ENCODE results near the gene GAS2L2.
"Not testable (repeated sequence)": the region's sequence is repeated elsewhere in the genome, so short reads cannot be mapped to it uniquely, and the experiment has no call there.

Gene GAS2L2

GRCh38 chr17:35726127-35726952 lies 26.7 kb downstream of the GAS2L2 start:
- no peak for DNase-seq

GRCh38 chr17:35725802-35726126 lies 27.3 kb downstream of the GAS2L2 start:
- DNase-seq, result no peak

- no peak for DNase-seq
Measured at GRCh38 chr17:35725058-35725457, 28.0 kb downstream of the GAS2L2 start.

- DNase-seq, result no peak
Measured at GRCh38 chr17:35723735-35724134, 29.3 kb downstream of the GAS2L2 start.

GRCh38 chr17:35717475-35717874 lies 35.6 kb downstream of the GAS2L2 start:
- DNase-seq, result no peak

- no peak for DNase-seq
Measured at GRCh38 chr17:35716897-35717465, 36.1 kb downstream of the GAS2L2 start.

GRCh38 chr17:35716173-35716572 lies 36.9 kb downstream of the GAS2L2 start:
- DNase-seq, result no peak

- DNase-seq, result no peak
Measured at GRCh38 chr17:35715416-35715815, 37.6 kb downstream of the GAS2L2 start.

- DNase-seq, result no peak
Measured at GRCh38 chr17:35714988-35715387, 38.1 kb downstream of the GAS2L2 start.

- no peak for DNase-seq
Measured at GRCh38 chr17:35713069-35713728, 39.8 kb downstream of the GAS2L2 start.

- no peak for DNase-seq
Measured at GRCh38 chr17:35710950-35711349, 42.1 kb downstream of the GAS2L2 start.

- no peak for DNase-seq
Measured at GRCh38 chr17:35709874-35710273, 43.2 kb downstream of the GAS2L2 start.

- DNase-seq, result no peak
Measured at GRCh38 chr17:35708951-35709350, 44.1 kb downstream of the GAS2L2 start.

GRCh38 chr17:35708149-35708548 lies 44.9 kb downstream of the GAS2L2 start:
- no peak for DNase-seq

GRCh38 chr17:35705705-35706104 lies 47.3 kb downstream of the GAS2L2 start:
- no peak for DNase-seq

- no peak for DNase-seq
Measured at GRCh38 chr17:35705230-35705629, 47.8 kb downstream of the GAS2L2 start.

- DNase-seq, result not testable (repeated sequence)
Measured at GRCh38 chr17:35703308-35703707, 49.7 kb downstream of the GAS2L2 start.

- no peak for DNase-seq
Measured at GRCh38 chr17:35701491-35701890, 51.5 kb downstream of the GAS2L2 start.

- no peak for DNase-seq
Measured at GRCh38 chr17:35700150-35700549, 52.9 kb downstream of the GAS2L2 start.

GRCh38 chr17:35698800-35699199 lies 54.2 kb downstream of the GAS2L2 start:
- no peak for DNase-seq

GRCh38 chr17:35695613-35696012 lies 57.4 kb downstream of the GAS2L2 start:
- no peak for DNase-seq

GRCh38 chr17:35694906-35695305 lies 58.1 kb downstream of the GAS2L2 start:
- no peak for DNase-seq

Data from activated CD8-positive, alpha-beta memory T cell treated with anti-CD3 and anti-CD28 coated beads, Interleukin-2, amount 50 U/mL, for 48 hours (primary cell).